Measurements from ENCODE around the gene RASGRF2.

RASGRF2 gene

GRCh38 chr5:80960531-80961375 lies 590 bp downstream of the RASGRF2 start:
- peak overlapping the region; percentile 65 for H2AFZ ChIP-seq (ENCODE audit: insufficient read depth, low read length, poor library complexity)
- H3K14ac ChIP-seq (ENCODE audit: low read length) = peak overlapping the region; percentile 99
- H3K9ac ChIP-seq (ENCODE audit: low read length) = peak overlapping the region; percentile 93
- H3K79me1 ChIP-seq (ENCODE audit: low read length) = peaks cover 34% of the 10 kb centered on the region
- H3K4me1 ChIP-seq (ENCODE audit: control insufficient read depth in 1 of 2, insufficient read depth in 2 of 2, low read length in 2 of 2) = peaks cover 5 to 10% of the 10 kb centered on the region in 2 experiments
- H2BK12ac ChIP-seq (ENCODE audit: low read length) = peak overlapping the region; percentile 74
- WGBS (ENCODE audit: extremely low coverage, insufficient coverage, insufficient read length) = no CpG with 5 or more reads among the region's 84 CpGs
- H4K12ac ChIP-seq (ENCODE audit: low read depth, low read length) = peak overlapping the region; percentile 61
- peak overlapping the region; percentile 99 for H3K4me3 ChIP-seq (ENCODE audit: low read depth, low read length)
- H3K18ac ChIP-seq (ENCODE audit: low read length) = peak overlapping the region; percentile 100
- H3K79me2 ChIP-seq (ENCODE audit: control insufficient read depth, insufficient read depth, low read length, poor library complexity) = peaks cover 24% of the 10 kb centered on the region
- peaks cover 0 to 2% of the 10 kb centered on the region in 2 experiments for H3K36me3 ChIP-seq (ENCODE audit: control insufficient read depth in 1 of 2, insufficient read depth in 2 of 2, low read length in 2 of 2)
- peak overlapping the region; percentile 89 for H3K27ac ChIP-seq (ENCODE audit: low read depth, low read length)
- H4K91ac ChIP-seq (ENCODE audit: low read depth, low read length) = peak overlapping the region; percentile 100
- H3K27me3 ChIP-seq (ENCODE audit: insufficient read depth, low read length) = no peaks in the 10 kb centered on the region
- no peak overlapping the region for H3K23ac ChIP-seq (ENCODE audit: low read length)
- peak overlapping the region; percentile 57 for H2AK5ac ChIP-seq (ENCODE audit: low read length)
- peaks cover 2% of the 10 kb centered on the region for H3K9me3 ChIP-seq (ENCODE audit: insufficient read depth, low read depth, low read length)
- peak; percentile 29 to 61 for DNase-seq
- H4K8ac ChIP-seq (ENCODE audit: low read depth, low read length) = peak overlapping the region; percentile 95
- H3K4me2 ChIP-seq (ENCODE audit: low read length) = peak overlapping the region; percentile 93
- H2BK5ac ChIP-seq (ENCODE audit: low read depth, low read length, poor library complexity) = peak overlapping the region; percentile 99
- H2BK120ac ChIP-seq (ENCODE audit: insufficient read depth, low read length, poor library complexity) = peak overlapping the region; percentile 96
- H3K4ac ChIP-seq (ENCODE audit: low read depth, low read length) = peak overlapping the region; percentile 94

- Histone ChIP-seq H2BK5ac (ENCODE audit: low read depth, low read length, poor library complexity) (peak overlapping the region; percentile 99), H3K9ac (ENCODE audit: low read length) (peak overlapping the region; percentile 93), H3K36me3 (ENCODE audit: control insufficient read depth in 1 of 2, insufficient read depth in 2 of 2, low read length in 2 of 2) (peaks cover 0 to 2% of the 10 kb centered on the region in 2 experiments), H4K91ac (ENCODE audit: low read depth, low read length) (peak overlapping the region; percentile 100), H2AK5ac (ENCODE audit: low read length) (peak overlapping the region; percentile 57), H3K9me3 (ENCODE audit: insufficient read depth, low read depth, low read length) (peaks cover 2% of the 10 kb centered on the region), H3K14ac (ENCODE audit: low read length) (peak overlapping the region; percentile 99), H2BK120ac (ENCODE audit: insufficient read depth, low read length, poor library complexity) (peak overlapping the region; percentile 96), H3K79me2 (ENCODE audit: control insufficient read depth, insufficient read depth, low read length, poor library complexity) (peaks cover 24% of the 10 kb centered on the region), H2AFZ (ENCODE audit: insufficient read depth, low read length, poor library complexity) (peak overlapping the region; percentile 65), H3K4me2 (ENCODE audit: low read length) (peak overlapping the region; percentile 93), H3K79me1 (ENCODE audit: low read length) (peaks cover 30% of the 10 kb centered on the region), H2BK12ac (ENCODE audit: low read length) (peak overlapping the region; percentile 74), H3K4me3 (ENCODE audit: low read depth, low read length) (peak overlapping the region; percentile 99), H3K23ac (ENCODE audit: low read length) (no peak overlapping the region), H3K27ac (ENCODE audit: low read depth, low read length) (peak overlapping the region; percentile 89), H4K12ac (ENCODE audit: low read depth, low read length) (peak overlapping the region; percentile 61), H3K27me3 (ENCODE audit: insufficient read depth, low read length) (no peaks in the 10 kb centered on the region), H4K8ac (ENCODE audit: low read depth, low read length) (peak overlapping the region; percentile 95), H3K4me1 (ENCODE audit: control insufficient read depth in 1 of 2, insufficient read depth in 2 of 2, low read length in 2 of 2) (peaks cover 2 to 5% of the 10 kb centered on the region in 2 experiments), H3K4ac (ENCODE audit: low read depth, low read length) (peak overlapping the region; percentile 94), H3K18ac (ENCODE audit: low read length) (peak overlapping the region; percentile 100)
- peak; percentile 26 to 60 for DNase-seq
- no CpG with 5 or more reads among the region's 18 CpGs for WGBS (ENCODE audit: extremely low coverage, insufficient coverage, insufficient read length)
Measured at GRCh38 chr5:80961376-80962281, 1.5 kb downstream of the RASGRF2 start.

DNA sequence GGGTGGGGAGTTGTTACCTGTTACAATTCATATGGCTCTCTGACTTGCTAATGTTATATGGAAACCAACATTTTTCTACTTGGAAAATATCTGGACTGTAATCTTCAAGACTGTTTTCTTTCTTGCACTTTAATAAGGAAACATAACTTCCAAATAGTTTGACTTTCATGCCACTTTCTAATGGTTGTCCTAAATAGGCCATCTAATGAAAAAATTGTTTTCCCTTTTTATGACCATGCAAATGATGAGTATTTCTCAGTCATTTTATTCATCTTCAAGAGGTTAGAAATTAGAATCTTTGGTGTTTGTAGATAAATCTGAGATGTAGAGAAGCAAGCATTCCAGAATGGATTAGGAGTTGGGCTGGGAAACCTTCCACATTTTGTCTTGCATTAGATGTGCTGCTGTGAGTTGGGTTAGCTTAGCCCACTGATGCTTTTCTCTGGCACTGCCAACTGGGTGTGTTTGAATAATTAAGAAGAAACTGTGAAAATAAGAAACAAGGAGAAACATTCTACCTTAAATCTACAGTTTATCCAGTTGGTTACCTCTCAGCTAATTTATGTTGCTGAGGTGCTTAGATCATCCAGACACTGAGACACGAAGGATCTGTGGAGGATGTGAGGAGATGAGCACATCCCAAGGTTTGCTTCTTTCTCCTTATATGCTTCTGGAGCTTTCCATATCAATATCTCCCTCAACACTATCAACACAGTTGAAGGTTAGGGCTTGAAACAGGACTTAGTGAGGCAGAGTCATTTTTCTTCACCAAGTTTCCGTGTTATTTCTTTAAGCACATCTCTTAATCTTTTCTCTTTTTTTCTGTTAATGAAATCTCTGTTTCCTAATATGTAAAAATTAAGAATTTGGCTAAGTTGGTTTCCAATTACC lies 2.7 kb downstream of the RASGRF2 start:
- Histone ChIP-seq H3K27me3 (ENCODE audit: insufficient read depth, low read length) (no peaks in the 10 kb centered on the region), H3K4me1 (ENCODE audit: control insufficient read depth in 1 of 2, insufficient read depth in 2 of 2, low read length in 2 of 2) (peaks cover 2 to 4% of the 10 kb centered on the region in 2 experiments), H4K91ac (ENCODE audit: low read depth, low read length) (no peak overlapping the region), H3K14ac (ENCODE audit: low read length) (no peak overlapping the region), H3K79me2 (ENCODE audit: control insufficient read depth, insufficient read depth, low read length, poor library complexity) (peaks cover 24% of the 10 kb centered on the region), H4K8ac (ENCODE audit: low read depth, low read length) (no peak overlapping the region), H2BK5ac (ENCODE audit: low read depth, low read length, poor library complexity) (peak overlapping the region; percentile 44), H2AK5ac (ENCODE audit: low read length) (no peak overlapping the region), H3K36me3 (ENCODE audit: control insufficient read depth in 1 of 2, insufficient read depth in 2 of 2, low read length in 2 of 2) (peaks cover 0 to 2% of the 10 kb centered on the region in 2 experiments), H3K9ac (ENCODE audit: low read length) (peak overlapping the region; percentile 60), H3K4me2 (ENCODE audit: low read length) (peak overlapping the region; percentile 67), H2AFZ (ENCODE audit: insufficient read depth, low read length, poor library complexity) (no peak overlapping the region), H3K4me3 (ENCODE audit: low read depth, low read length) (no peak overlapping the region), H3K79me1 (ENCODE audit: low read length) (peaks cover 27% of the 10 kb centered on the region), H3K4ac (ENCODE audit: low read depth, low read length) (peak overlapping the region; percentile 97), H3K18ac (ENCODE audit: low read length) (no peak overlapping the region), H3K27ac (ENCODE audit: low read depth, low read length) (no peak overlapping the region), H3K23ac (ENCODE audit: low read length) (no peak overlapping the region), H3K9me3 (ENCODE audit: insufficient read depth, low read depth, low read length) (peaks cover 2% of the 10 kb centered on the region), H4K12ac (ENCODE audit: low read depth, low read length) (no peak overlapping the region), H2BK12ac (ENCODE audit: low read length) (no peak overlapping the region), H2BK120ac (ENCODE audit: insufficient read depth, low read length, poor library complexity) (no peak overlapping the region)
- no CpG with 5 or more reads among the region's 2 CpGs for WGBS (ENCODE audit: extremely low coverage, insufficient coverage, insufficient read length)
- no peak for DNase-seq

Measured in trophoblast cell (in vitro differentiated cells and primary cell).